DMS153 treated with DMSO at 0.1 percent for 48 hours (cell line): ENCODE data around the gene TBXAS1.

Experiments
- DNase-seq: peaks from one replicate; lab custom pipeline; 2025; ENCODE audit not compliant: unreplicated experiment; lab: John Stamatoyannopoulos, UW

The TBXAS1 gene

GRCh38 chr7:140061607-140061930 lies 232.5 kb downstream of the TBXAS1 start:
- no peak for DNase-seq

GRCh38 chr7:140062118-140062527 lies 233.1 kb downstream of the TBXAS1 start:
- no peak for DNase-seq

GRCh38 chr7:140062528-140063299 lies 233.7 kb downstream of the TBXAS1 start, which contains the start of gene PARP12:
PARP12 (minus strand) TSS chr7:140062951; CDS start chr7:140062847, 104 bp downstream.
- DNase-seq, result peak; percentile 53

GRCh38 chr7:140067052-140067451 lies 238.0 kb downstream of the TBXAS1 start:
- DNase-seq, result no peak

GRCh38 chr7:140068033-140068432 lies 239.0 kb downstream of the TBXAS1 start:
- DNase-seq, result no peak

- no peak for DNase-seq
These were observed 240.4 kb downstream of the TBXAS1 start for GRCh38 chr7:140069298-140069949.
